GOT3 (cell line): ENCODE results near the gene DLGAP4.
"Not testable (repeated sequence)": the region's sequence is repeated elsewhere in the genome, so short reads cannot be mapped to it uniquely, and the experiment has no call there.

ENCODE experiments used
- DNase-seq: peaks from one replicate; lab custom pipeline; 2025; ENCODE audit warnings: mixed read lengths; lab: John Stamatoyannopoulos, UW

The DLGAP4 gene

DNA sequence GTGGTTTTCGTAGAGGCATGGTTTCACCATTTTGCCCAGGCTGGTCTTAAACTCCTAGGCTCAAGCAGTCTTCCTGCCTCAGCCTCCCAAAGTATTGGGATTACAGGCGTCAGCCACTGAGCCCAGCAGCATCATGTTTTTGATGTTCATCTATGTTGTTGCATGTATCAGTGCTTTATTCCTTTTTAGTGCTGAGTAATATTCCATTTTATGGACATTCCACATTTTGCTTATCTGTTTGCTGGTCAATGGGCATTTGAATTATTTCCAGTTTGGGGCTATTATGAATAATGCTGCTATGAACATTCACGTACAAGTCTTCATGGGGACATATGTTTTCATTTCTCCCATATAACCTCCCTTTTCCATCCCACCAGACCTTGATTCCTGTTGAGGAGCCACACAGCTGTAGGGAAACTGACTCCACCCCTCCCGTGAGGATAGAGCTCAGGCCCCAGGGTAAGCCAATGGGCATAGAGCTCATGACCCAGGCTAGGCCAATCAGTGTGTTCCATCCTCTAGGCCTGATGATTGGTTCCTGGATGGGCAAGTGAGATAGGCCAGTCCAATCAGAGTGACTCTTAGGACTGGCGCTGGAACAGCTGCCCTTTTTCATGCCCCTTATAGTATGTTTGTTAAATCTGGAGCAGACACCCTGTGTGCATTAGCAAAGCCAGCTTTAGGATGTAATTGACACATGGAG is 49.5 kb downstream of the DLGAP4 start:
- DNase-seq = no peak

GRCh38 chr20:36359668-36360406 is 53.7 kb downstream of the DLGAP4 start:
- DNase-seq = no peak

- DNase-seq = no peak
Measured at GRCh38 chr20:36360429-36360828, 54.3 kb downstream of the DLGAP4 start.

- DNase-seq = no peak
Measured at GRCh38 chr20:36361406-36361805, 55.3 kb downstream of the DLGAP4 start.

DNA sequence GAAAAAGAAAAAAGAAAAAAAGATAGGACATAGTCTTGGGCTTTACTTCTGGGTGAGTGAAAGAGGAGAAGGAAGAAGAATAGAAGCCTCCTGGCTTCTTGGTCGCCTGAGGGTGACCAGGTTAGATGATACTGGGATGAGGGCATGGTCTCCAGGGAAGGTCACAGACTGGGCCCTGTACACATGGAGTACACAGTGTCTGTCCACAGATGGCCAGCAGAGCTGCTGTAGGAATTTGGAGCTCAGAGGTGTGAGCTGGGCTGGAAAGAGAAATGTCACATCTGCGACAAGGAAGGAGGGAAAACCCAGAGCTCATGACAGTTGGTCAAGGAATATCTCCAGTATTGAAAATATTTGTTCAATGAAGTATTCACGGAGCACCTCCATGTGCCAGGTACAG is 56.1 kb downstream of the DLGAP4 start:
- DNase-seq = no peak

GRCh38 chr20:36362978-36363713 is 57.0 kb downstream of the DLGAP4 start:
- DNase-seq = no peak

- DNase-seq = no peak
Measured at GRCh38 chr20:36364506-36364905, 58.4 kb downstream of the DLGAP4 start.

DNA sequence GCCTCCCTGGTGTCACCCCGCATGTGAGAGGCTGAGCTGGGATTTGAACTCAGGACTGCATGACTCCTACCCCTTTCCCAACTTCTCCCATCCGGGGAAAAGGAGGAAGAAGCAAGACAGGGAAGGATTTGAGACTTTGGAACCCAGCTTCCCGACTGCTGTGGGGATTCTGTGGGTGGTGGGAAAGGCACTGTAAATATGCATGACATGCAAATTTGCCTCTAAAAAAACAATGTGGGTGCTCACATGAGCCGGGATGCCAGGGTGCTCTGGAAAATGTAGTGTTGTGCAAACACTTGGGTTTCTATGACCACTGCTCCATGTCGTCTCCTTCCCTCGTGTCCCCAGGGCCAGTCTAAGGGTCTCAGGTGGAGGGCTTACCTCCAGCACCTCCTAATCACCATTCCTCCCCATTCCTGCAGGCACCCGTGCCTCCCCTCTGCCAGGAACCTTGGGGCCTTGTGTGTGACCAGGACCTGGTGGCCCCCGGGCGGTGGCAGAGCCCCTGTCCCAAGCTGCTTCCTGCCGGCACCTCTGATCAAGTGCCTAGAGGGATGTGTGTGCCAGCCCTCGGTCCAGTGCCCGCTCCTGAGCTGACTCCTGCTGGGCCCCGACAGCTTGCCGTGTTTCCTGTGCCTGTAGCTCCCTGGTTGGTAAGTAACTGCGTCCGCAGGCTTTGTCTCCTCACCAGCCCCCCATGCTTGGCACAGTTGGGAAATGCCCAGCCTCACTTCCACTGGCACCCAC is 60.7 kb downstream of the DLGAP4 start:
- DNase-seq = no peak

- DNase-seq = no peak
Measured at GRCh38 chr20:36367370-36367745, 61.2 kb downstream of the DLGAP4 start.

DNA sequence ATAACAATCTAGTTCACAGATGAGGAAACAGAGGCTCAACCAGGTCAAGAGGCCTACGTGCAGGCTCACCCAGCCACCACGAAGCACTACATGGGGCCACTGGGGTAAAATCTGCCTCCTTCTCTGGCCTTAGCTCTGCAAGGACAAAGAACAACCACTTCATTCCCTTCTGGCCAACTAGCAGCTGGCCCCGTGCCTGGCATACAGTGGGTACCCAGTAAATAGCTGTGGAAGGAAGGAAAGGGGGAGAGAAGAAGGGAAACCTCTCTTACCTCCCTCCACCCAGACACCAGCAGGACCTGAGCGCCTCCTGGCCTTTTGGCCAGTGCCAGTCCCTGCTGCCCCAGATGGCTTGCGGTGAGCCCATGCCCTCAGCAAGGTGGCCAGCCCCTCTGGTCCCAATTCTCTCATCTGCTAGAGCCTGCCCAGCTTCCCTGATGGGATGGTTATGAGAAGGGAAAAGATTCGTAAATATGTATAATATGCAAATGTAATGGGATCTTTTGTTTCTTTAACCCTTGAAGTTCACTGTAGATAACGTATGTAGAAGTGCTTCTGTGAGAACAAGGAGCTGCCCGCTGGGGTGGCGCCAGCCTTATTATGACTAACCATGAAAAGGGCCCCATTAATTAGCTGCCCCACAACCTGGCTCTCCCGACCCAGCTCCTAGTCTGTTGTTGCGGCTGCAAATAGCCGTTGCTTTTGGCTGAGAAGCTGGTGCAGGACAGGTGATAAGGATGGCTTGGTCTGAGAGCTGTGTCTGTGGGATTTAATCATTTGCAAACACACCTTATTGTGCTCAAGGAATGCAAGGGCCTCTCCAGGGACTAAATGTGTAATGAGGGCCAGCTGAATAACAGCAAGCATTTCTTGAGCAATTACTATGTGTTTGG is 62.0 kb downstream of the DLGAP4 start:
- no peak for DNase-seq

- no peak for DNase-seq
Measured at GRCh38 chr20:36368869-36369268, 62.7 kb downstream of the DLGAP4 start.

- no peak for DNase-seq
Measured at GRCh38 chr20:36369739-36370138, 63.6 kb downstream of the DLGAP4 start.

DNA sequence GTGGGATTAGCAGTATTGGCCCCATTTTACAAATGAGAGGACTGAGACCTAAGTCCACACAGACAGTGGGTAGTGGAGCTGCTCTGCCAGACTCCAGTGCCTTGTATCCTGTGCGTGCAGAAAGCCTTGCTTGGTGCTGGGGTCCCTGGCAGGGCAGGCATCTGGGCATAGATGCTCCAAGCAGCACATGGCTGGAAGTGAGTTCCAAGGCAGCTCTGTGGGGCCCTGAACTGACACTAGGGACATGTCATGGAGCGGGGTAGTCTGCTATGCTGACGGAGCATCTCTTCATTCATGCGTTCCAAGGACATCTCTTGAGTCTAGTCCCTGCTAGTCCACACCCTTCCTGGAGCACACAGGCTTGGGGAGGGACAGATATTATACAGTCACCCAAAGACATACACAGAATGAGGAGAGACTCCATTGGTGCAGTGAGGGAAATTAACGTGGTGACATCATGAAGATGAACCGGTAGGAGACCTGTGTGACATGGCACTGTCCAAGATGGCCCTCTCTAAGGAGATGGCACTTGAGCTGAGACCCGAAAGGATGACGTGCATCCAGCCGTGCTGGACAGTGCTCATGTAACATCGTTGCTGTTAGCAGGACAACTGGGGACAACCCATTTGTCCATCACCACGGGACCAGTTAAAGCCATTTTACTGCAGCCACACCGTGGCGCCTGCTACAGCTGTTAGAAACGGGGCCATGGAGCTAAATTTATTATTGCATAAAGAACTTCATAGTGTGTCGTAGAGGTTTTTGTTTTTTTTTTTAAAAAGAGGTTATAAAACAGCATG is 65.1 kb downstream of the DLGAP4 start:
- no peak for DNase-seq

DNA sequence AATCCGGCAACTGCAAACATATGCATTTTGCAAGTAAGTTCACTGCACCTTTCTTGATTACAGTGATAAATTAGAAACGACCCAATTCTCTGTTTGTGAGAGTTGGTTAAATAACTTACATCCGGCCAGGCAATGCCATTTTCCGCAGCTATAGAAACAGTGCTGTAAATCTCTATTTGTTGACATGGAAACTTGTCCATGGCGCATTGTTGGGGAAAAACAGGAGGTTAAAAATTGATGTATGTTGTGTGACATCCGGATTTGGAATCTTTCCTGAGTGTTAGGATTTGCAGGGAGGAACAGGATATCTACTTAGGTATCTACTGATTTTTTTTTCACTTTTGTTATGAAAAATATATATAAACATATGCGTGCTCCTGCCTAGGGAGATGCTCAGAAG is 66.5 kb downstream of the DLGAP4 start:
- no peak for DNase-seq

DNA sequence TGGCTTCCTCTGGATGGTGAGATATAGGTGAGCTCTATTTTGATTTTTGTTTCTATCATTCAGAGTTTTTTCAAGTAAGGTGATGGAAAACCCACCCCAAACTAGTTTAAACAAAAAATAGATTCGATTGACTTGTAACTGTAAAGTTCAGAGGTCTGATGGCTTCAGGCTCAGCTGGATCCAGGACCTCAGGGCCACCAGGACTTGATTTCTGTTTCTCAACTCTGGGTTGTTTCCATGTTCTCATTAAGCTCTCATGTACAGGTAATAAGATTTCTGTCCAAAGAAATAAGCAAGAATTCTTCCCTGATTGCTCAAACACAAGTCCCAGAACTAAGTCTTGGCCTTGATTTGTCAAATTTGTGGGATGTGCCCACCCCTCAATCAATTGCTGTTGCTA is 67.0 kb downstream of the DLGAP4 start:
- no peak for DNase-seq

GRCh38 chr20:36374995-36375394 is 68.9 kb downstream of the DLGAP4 start:
- DNase-seq = no peak

DNA sequence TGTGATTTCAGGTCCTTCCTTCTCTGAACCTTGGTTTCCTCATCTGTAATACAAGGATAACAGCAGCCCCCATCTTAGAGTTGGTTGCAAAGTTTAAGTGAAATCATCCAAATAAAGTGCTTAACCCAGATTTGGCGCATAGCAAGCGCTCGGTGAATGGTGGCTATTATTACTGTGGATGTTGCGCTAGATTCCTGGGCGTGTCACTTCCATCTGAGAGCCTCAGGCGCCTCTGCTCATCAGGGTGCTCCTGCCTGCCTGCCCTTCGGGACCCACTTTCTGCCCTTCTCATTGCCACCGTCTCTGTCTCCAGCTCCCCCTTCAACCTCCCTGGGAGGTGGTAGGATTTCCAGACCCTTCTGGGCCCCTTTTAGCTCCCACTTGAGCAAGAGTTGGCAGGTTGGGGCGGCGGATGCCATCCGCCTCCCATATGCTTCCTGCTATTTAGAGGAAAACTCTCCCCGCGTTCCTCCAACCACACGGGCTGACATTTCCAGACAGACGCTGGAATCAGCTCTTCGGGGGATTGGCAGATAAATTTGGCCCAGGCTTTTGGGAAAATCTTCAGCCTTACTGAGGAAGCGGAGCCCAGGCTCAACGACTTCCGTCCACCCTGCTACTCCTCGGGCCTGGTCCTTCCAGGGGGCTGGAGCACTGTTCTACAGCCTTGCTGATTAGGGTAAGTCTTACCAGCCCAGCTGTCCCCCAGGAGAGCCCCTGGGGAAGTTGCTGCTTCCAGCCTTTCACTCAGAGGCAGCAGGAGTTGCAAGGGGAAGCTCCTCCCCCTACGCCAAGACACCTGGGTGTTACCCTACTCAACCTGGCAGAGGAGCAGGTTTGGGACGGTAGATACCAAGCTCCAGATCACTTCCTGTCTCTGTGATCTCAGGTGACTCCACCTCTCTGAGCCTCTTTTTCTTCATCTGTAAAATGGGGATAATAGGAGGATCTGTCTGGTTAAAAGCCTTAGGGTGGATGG is 71.5 kb downstream of the DLGAP4 start:
- no peak for DNase-seq

- no peak for DNase-seq
Measured at GRCh38 chr20:36378686-36379085, 72.5 kb downstream of the DLGAP4 start.

DNA sequence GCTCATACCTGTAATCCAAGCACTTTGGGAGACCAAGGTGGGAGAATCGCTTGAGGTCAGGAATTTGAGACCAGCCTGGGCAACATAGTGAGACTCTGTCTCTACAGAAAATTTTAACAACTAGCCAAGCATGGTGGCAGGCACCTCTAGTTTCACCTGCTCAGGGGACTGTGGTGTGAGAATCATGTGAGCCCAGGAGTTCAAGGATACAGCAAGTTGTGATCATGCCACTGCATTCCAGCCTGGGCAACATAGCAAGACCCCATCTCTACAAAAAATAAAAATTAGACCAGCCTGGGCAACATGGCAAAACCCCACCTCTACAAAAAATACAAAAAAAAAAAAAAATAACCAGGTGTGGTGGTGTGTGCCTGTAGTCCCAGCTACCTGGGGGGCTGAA is 73.8 kb downstream of the DLGAP4 start:
- DNase-seq = not testable (repeated sequence)
